WTC11 (cell line): ENCODE measurements around the gene NME5. TPM values are rescaled to one million over a fixed set of nuclear protein-coding genes. Genes with fewer than 3 reads are reported as not detected.
"Not testable (repeated sequence)": the region's sequence is repeated elsewhere in the genome, so short reads cannot be mapped to it uniquely, and the experiment has no call there.

ENCODE experiments used
- ATAC-seq: fragments of 200-7000 bp; cut with Tn5 transposase; 2 replicates; pipeline ENCODE4 v1.10.0; 2021; ENCODE audit warnings: mild to moderate bottlenecking, moderate library complexity
- CTCF ChIA-PET: fragments of 300-600 bp; sonication (Branson Sonifier 250); formaldehyde crosslinking; loops from one replicate; lab custom pipeline; 2021; ENCODE audit warnings: antibody characterized with exemption; lab: Charles Lee
- POLR2A ChIA-PET: fragments of 350-600 bp; sonication (Branson Sonifier 250); formaldehyde crosslinking; loops from one replicate; lab custom pipeline; 2021; ENCODE audit warnings: antibody characterized with exemption; lab: Charles Lee
- DNase-seq: peaks from one replicate; pipeline ENCODE4 v3.0.0; 2021; ENCODE audit warnings: low spot score
- H3K27ac Mint-ChIP-seq: 2 replicates; pipeline ENCODE4 v1.8.0; 2021; ENCODE audit warnings: mixed read lengths
- H3K27me3 Mint-ChIP-seq: 2 replicates; pipeline ENCODE4 v1.8.0; 2021; ENCODE audit warnings: low read depth, mild to moderate bottlenecking, moderate library complexity, mixed read lengths
- H3K36me3 Mint-ChIP-seq: 2 replicates; pipeline ENCODE4 v1.8.0; 2021; ENCODE audit warnings: mixed read lengths
- H3K4me1 Mint-ChIP-seq: 2 replicates; pipeline ENCODE4 v1.8.0; 2022; ENCODE audit warnings: mixed read lengths
- H3K4me3 Mint-ChIP-seq: 2 replicates; pipeline ENCODE4 v1.8.0; 2021; ENCODE audit warnings: mild to moderate bottlenecking, moderate library complexity, mixed read lengths
- H3K9me3 Mint-ChIP-seq: 2 replicates; pipeline ENCODE4 v1.8.0; 2021; ENCODE audit warnings: mixed read lengths
- ATF1 ChIP-seq: sonication (generic); formaldehyde crosslinking; IDR thresholded peaks from 2 replicates; pipeline ENCODE4 v1.8.1; 2023; ENCODE audit warnings: mild to moderate bottlenecking, moderate library complexity, missing genetic modification reagents
- E2F1 ChIP-seq: sonication (generic); formaldehyde crosslinking; IDR thresholded peaks from 2 replicates; pipeline ENCODE4 v1.8.0; 2022; ENCODE audit warnings: mild to moderate bottlenecking, missing genetic modification reagents
- ELF4 ChIP-seq: sonication (generic); formaldehyde crosslinking; IDR thresholded peaks from 2 replicates; pipeline ENCODE4 v1.8.1; 2022; ENCODE audit warnings: low read depth, mild to moderate bottlenecking, moderate library complexity, missing genetic modification reagents
- GABPB1 ChIP-seq: sonication (generic); formaldehyde crosslinking; IDR thresholded peaks from 2 replicates; pipeline ENCODE4 v1.8.1; 2023; ENCODE audit warnings: mild to moderate bottlenecking, missing genetic modification reagents
- GRHL2 ChIP-seq: fragments of 250-450 bp; sonication (Bioruptor Pico); IDR thresholded peaks from 2 replicates; pipeline ENCODE4 v1.8.0; 2022; ENCODE audit warnings: mild to moderate bottlenecking, moderate library complexity; ENCODE audit not compliant: insufficient replicate concordance, severe bottlenecking
- JUN ChIP-seq: sonication (generic); formaldehyde crosslinking; IDR thresholded peaks from 2 replicates; pipeline ENCODE4 v1.8.0; 2023; ENCODE audit warnings: mild to moderate bottlenecking, missing genetic modification reagents
- NFYB ChIP-seq: sonication (generic); formaldehyde crosslinking; conservative IDR thresholded peaks from 2 replicates; pipeline ENCODE4 v1.8.0; 2022; ENCODE audit warnings: low read depth, missing genetic modification reagents
- NR3C1 ChIP-seq: sonication (generic); formaldehyde crosslinking; conservative IDR thresholded peaks from 2 replicates; pipeline ENCODE4 v1.8.1; 2023; ENCODE audit warnings: low read depth, mild to moderate bottlenecking, missing genetic modification reagents
- TCF7 ChIP-seq: sonication (generic); formaldehyde crosslinking; IDR thresholded peaks from 2 replicates; pipeline ENCODE4 v1.8.0; 2022; ENCODE audit warnings: mild to moderate bottlenecking, low read depth, missing genetic modification reagents, moderate library complexity
- TP53 ChIP-seq: sonication (generic); formaldehyde crosslinking; IDR thresholded peaks from 2 replicates; pipeline ENCODE4 v1.8.1; 2023; ENCODE audit warnings: mild to moderate bottlenecking, missing genetic modification reagents
- USF2 ChIP-seq: sonication (generic); formaldehyde crosslinking; IDR thresholded peaks from 2 replicates; pipeline ENCODE4 v1.8.1; 2023; ENCODE audit warnings: mild to moderate bottlenecking, missing genetic modification reagents, moderate library complexity
- total RNA-seq: library from RNA; stranded (reverse); gene quantifications from 3 replicates; pipeline ENCODE4 v1.2.3, GENCODE V29; 2021
- TF ChIP-seq, protein P1 (sequence below): sonication (generic); formaldehyde crosslinking; conservative IDR thresholded peaks from 2 replicates; pipeline ENCODE4 v1.8.1; 2023; ENCODE audit warnings: mild to moderate bottlenecking, low read depth, missing genetic modification reagents, moderate library complexity
- TF ChIP-seq, protein P2 (sequence below): sonication (generic); formaldehyde crosslinking; IDR thresholded peaks from 2 replicates; pipeline ENCODE4 v1.8.1; 2022; ENCODE audit warnings: missing genetic modification reagents, borderline replicate concordance

The NME5 gene
- total RNA-seq, 1 experiment from 2014 or later = 0.74 TPM

DNA sequence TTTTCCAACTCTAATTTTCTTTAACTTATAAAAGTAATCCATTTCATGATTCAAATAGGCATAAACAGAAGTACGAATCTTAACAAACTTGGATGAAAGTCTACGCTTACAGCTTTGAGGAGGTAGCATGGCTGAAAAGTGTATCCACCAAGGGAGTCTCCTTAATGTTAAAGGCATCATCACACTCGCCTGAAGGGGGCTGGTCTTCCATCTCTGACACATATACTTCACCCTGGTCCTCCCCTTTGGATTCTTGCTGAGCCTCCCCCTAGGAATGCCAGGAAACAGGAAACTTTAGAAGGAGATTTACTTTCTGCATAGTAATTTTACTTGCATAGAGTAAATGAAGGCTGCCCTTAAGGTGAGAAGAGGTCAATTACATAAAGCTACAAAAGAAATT lies 10.3 kb upstream of the NME5 start (continued):
- TF ChIP-seq E2F1 = no peak
- TF ChIP-seq, all 79 proteins: peak for 0

DNA sequence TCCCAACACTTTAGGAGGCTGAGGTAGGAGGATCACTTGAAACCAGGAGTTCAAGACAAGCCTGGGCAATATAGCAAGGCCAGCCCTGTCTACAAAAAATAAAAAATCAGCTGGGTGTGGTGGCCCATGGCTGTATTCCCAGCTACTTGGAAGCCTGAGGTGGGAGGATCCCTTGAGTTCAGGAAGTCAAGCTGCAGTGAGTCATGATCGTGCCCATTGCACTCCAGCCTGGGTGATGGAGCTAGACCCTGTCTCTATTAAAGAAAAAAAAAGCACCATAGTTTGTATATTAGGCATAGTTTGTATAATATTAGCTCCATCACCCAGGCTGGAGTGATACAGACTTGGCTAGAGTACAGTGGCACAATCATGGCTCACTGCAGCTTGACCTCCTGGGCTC lies 9.6 kb upstream of the NME5 start:
- H3K36me3 Mint-ChIP-seq = no peaks in the 10 kb centered on the region
- ChIA-PET POLR2A (no interaction called here), CTCF (interaction anchor here (1.0 to 1.1 kb wide), 2 partner anchors 16 to 61 kb away, joined by 3 to 5 read pairs; no protein-coding TSS in a partner anchor)
- TF ChIP-seq, protein P1, sequence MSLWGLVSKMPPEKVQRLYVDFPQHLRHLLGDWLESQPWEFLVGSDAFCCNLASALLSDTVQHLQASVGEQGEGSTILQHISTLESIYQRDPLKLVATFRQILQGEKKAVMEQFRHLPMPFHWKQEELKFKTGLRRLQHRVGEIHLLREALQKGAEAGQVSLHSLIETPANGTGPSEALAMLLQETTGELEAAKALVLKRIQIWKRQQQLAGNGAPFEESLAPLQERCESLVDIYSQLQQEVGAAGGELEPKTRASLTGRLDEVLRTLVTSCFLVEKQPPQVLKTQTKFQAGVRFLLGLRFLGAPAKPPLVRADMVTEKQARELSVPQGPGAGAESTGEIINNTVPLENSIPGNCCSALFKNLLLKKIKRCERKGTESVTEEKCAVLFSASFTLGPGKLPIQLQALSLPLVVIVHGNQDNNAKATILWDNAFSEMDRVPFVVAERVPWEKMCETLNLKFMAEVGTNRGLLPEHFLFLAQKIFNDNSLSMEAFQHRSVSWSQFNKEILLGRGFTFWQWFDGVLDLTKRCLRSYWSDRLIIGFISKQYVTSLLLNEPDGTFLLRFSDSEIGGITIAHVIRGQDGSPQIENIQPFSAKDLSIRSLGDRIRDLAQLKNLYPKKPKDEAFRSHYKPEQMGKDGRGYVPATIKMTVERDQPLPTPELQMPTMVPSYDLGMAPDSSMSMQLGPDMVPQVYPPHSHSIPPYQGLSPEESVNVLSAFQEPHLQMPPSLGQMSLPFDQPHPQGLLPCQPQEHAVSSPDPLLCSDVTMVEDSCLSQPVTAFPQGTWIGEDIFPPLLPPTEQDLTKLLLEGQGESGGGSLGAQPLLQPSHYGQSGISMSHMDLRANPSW (CRISPR knock-in tag) = no peak
- TF ChIP-seq TCF7 (CRISPR knock-in tag) = no peak
- no peak for TF ChIP-seq NR3C1
- TF ChIP-seq JUN (CRISPR knock-in tag) = no peak
- TF ChIP-seq ATF1 = no peak
- no peak for TF ChIP-seq E2F1
- TF ChIP-seq ELF4 (CRISPR knock-in tag) = no peak
- no peak for TF ChIP-seq GABPB1
- TF ChIP-seq TP53 (CRISPR knock-in tag) = no peak
- no peak for TF ChIP-seq USF2
- TF ChIP-seq, all 79 proteins: peak for 0
- Mint-ChIP-seq H3K9me3 (peaks cover 4% of the 10 kb centered on the region; the same call in 1 of the 2 replicates), H3K27ac (no peak overlapping the region), H3K4me3 (no peak overlapping the region), H3K27me3 (no peaks in the 10 kb centered on the region), H3K4me1 (0 out of 2 replicates have a peak, but pooled peaks cover 2% of the 10 kb centered on the region)
- DNase-seq (no peak), ATAC-seq (no peak)

GRCh38 chr5:138143578-138143977 lies 4.3 kb upstream of the NME5 start:
- H3K27ac Mint-ChIP-seq, H3K27me3 Mint-ChIP-seq, H3K9me3 Mint-ChIP-seq, POLR2A ChIA-PET, ATAC-seq, H3K4me3 Mint-ChIP-seq, H3K36me3 Mint-ChIP-seq, DNase-seq, H3K4me1 Mint-ChIP-seq: not testable (repeated sequence)
- CTCF ChIA-PET = interaction anchor here (0.8 to 1.2 kb wide), 3 partner anchors 10 to 107 kb away, joined by 3 to 4 read pairs (median 3); no protein-coding TSS in a partner anchor
- peak; percentile 45; the same call in 1 of the 2 replicates for TF ChIP-seq NFYB (CRISPR knock-in tag)

GRCh38 chr5:138141734-138142133 lies 2.5 kb upstream of the NME5 start:
- ChIA-PET POLR2A (no interaction called here), CTCF (interaction anchor here (1.3 kb wide), 1 partner anchor 60 kb away, joined by 4 read pairs; no protein-coding TSS in a partner anchor)
- H3K4me3 Mint-ChIP-seq = no peak overlapping the region
- H3K27ac Mint-ChIP-seq = no peak overlapping the region
- no peak for ATAC-seq
- peaks cover 8% of the 10 kb centered on the region; the same call in 1 of the 2 replicates for H3K9me3 Mint-ChIP-seq
- H3K4me1 Mint-ChIP-seq = peaks cover 6% of the 10 kb centered on the region; the same call in 1 of the 2 replicates
- H3K27me3 Mint-ChIP-seq = peaks cover 9% of the 10 kb centered on the region
- no peaks in the 10 kb centered on the region for H3K36me3 Mint-ChIP-seq
- TF ChIP-seq, protein P2, sequence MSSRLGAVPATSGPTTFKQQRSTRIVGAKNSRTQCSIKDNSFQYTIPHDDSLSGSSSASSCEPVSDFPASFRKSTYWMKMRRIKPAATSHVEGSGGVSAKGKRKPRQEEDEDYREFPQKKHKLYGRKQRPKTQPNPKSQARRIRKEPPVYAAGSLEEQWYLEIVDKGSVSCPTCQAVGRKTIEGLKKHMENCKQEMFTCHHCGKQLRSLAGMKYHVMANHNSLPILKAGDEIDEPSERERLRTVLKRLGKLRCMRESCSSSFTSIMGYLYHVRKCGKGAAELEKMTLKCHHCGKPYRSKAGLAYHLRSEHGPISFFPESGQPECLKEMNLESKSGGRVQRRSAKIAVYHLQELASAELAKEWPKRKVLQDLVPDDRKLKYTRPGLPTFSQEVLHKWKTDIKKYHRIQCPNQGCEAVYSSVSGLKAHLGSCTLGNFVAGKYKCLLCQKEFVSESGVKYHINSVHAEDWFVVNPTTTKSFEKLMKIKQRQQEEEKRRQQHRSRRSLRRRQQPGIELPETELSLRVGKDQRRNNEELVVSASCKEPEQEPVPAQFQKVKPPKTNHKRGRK (CRISPR knock-in tag) = no peak
- TF ChIP-seq GRHL2 = no peak
- TF ChIP-seq, all 79 proteins: peak for 0
- DNase-seq = no peak
